ENCODE measurements around the gene DNMT3B.
"Not testable (repeated sequence)": the region's sequence is repeated elsewhere in the genome, so short reads cannot be mapped to it uniquely, and the experiment has no call there.

The DNMT3B gene

DNA sequence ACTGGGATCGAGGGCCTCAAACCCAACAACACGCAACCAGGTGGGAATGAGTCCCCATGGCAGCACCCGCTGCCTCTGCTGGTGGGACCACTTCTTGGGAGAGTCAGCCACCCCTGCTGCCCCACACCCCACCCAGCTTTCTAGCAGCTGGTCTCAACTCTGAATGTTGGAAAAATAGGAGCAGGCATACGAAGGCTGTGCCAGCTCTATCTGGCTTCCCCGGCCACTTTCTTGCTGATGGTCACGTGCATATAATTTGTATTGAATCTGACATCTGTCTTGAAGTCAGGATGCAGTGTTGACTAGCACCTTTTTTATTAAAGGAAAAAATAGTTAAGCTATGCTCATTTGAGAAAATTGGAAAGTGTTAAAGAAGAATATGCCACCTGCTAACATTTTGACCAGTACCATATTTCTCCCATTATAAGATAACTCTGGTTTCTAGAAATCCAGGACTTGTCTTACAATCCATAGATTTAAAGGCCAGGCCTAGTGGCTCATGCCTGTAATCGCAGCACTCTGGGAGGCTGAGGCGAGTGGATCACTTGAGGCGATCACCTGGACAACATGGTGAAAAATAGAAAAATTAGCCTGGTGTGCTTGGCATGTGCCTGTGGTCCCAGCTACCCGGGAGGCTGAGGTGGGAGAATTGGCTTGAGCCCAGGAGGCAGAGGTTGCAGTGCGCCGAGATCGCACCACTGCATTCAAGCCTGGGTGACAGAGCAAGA is 30.7 kb downstream of the DNMT3B start:
- Histone ChIP-seq H3K27me3 (ENCODE audit: control insufficient read depth, insufficient read depth, low read length) (no peaks in the 10 kb centered on the region), H3K4me1 (ENCODE audit: control insufficient read depth, insufficient read depth, low read length) (no peaks in the 10 kb centered on the region; the same call in 1 of the 2 replicates), H3K4me3 (ENCODE audit: low read length) (no peak overlapping the region), H3K36me3 (ENCODE audit: control insufficient read depth, insufficient read depth, low read length) (peaks cover 83% of the 10 kb centered on the region), H3K27ac (ENCODE audit: low read length) (no peak overlapping the region), H3K9me3 (ENCODE audit: control insufficient read depth, insufficient read depth, low read length) (no peaks in the 10 kb centered on the region)
- DNase-seq (ENCODE audit: low read depth, low spot score) = no peak
- no CpG with 5 or more reads among the region's 13 CpGs for WGBS (ENCODE audit: insufficient coverage, insufficient read length)

DNA sequence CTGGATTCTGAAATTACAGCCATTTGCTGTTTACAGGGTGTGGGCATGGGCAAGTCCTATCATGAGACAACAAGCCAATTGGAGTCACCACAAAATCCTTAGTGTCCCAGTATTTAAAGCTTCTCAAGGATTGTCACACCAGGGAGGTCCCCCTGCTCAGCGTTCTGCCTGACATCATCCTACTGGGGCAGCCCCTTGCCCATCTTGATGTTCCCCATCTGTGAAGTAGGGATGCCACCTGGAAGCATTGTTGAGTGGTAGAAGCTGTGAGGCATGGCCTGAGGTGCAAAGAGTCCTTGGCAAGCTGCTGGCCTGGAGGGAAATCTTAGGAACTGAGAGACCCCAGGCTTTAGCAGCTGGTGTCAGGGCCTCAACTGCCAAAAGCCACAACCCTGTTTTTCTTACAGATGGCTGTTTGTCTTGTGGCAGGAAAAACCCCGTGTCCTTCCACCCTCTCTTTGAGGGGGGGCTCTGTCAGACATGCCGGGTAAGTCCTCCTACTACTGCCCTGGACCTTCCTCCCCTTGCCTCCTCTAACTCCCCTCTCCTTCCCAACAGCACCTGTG is 34.3 kb downstream of the DNMT3B start:
- WGBS (ENCODE audit: insufficient coverage, insufficient read length) = no CpG with 5 or more reads among the region's 3 CpGs
- no peak overlapping the region for H3K4me3 ChIP-seq (ENCODE audit: low read length)
- H3K27ac ChIP-seq (ENCODE audit: low read length) = no peak overlapping the region

DNA sequence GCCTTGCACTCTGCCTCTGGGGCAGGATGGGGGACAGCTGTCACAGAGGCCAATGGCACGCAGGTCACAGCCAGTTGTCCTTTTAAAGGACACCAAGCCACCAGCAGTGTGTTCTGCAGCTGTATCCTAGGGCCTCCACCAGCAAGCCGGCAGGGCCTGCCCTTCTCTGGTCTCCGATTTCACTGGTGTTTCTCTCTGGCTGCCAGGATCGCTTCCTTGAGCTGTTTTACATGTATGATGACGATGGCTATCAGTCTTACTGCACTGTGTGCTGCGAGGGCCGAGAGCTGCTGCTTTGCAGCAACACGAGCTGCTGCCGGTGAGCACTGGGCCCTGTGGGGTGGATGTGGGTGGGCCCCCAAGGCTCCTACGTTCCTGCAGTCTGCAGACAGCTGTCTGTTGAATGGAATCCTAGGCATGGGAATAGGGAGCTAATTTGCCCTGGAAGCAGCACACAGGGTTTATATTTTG is 34.8 kb downstream of the DNMT3B start:
- WGBS (ENCODE audit: insufficient coverage, insufficient read length) = no CpG with 5 or more reads among the region's 10 CpGs
- DNase-seq (ENCODE audit: low read depth, low spot score) = no peak
- peaks cover 89% of the 10 kb centered on the region for H3K36me3 ChIP-seq (ENCODE audit: control insufficient read depth, insufficient read depth, low read length)
- H3K4me3 ChIP-seq (ENCODE audit: low read length) = no peak overlapping the region
- H3K9me3 ChIP-seq (ENCODE audit: control insufficient read depth, insufficient read depth, low read length) = no peaks in the 10 kb centered on the region
- peaks cover 1% of the 10 kb centered on the region; the same call in 1 of the 2 replicates for H3K4me1 ChIP-seq (ENCODE audit: control insufficient read depth, insufficient read depth, low read length)
- H3K27ac ChIP-seq (ENCODE audit: low read length) = no peak overlapping the region
- no peaks in the 10 kb centered on the region for H3K27me3 ChIP-seq (ENCODE audit: control insufficient read depth, insufficient read depth, low read length)

More for the DNA sequence above, 34.3 kb downstream of the DNMT3B start:
- no peaks in the 10 kb centered on the region for H3K27me3 ChIP-seq (ENCODE audit: control insufficient read depth, insufficient read depth, low read length)
- H3K4me1 ChIP-seq (ENCODE audit: control insufficient read depth, insufficient read depth, low read length) = peaks cover 1% of the 10 kb centered on the region; the same call in 1 of the 2 replicates
- H3K36me3 ChIP-seq (ENCODE audit: control insufficient read depth, insufficient read depth, low read length) = peaks cover 89% of the 10 kb centered on the region
- DNase-seq (ENCODE audit: low read depth, low spot score) = no peak
- no peaks in the 10 kb centered on the region for H3K9me3 ChIP-seq (ENCODE audit: control insufficient read depth, insufficient read depth, low read length)

DNA sequence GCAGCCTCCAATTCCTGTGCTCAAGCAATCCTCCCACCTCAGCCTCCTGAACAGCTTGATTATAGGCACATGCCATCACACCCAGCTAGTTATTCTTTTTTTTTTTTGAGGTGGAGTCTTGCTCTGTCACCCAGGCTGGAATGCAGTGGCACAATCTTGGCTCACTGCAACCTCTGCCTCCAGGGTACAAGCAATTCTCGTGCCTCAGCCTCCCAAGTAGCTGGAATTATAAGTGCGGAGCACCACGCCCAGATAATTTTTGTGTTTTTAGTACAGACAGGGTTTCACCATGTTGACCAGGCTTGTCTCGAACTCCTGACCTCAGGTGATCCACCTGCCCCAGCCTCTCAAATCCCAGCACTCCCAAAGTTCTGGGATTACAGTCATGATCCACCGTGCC is 35.4 kb downstream of the DNMT3B start:
- WGBS (ENCODE audit: insufficient coverage, insufficient read length) = no CpG with 5 or more reads among the region's 5 CpGs
- peaks cover 90% of the 10 kb centered on the region for H3K36me3 ChIP-seq (ENCODE audit: control insufficient read depth, insufficient read depth, low read length)
- not testable (repeated sequence) for H3K27ac ChIP-seq (ENCODE audit: low read length); H3K27me3 ChIP-seq (ENCODE audit: control insufficient read depth, insufficient read depth, low read length); H3K9me3 ChIP-seq (ENCODE audit: control insufficient read depth, insufficient read depth, low read length); H3K4me3 ChIP-seq (ENCODE audit: low read length); DNase-seq (ENCODE audit: low read depth, low spot score); H3K4me1 ChIP-seq (ENCODE audit: control insufficient read depth, insufficient read depth, low read length)

DNA sequence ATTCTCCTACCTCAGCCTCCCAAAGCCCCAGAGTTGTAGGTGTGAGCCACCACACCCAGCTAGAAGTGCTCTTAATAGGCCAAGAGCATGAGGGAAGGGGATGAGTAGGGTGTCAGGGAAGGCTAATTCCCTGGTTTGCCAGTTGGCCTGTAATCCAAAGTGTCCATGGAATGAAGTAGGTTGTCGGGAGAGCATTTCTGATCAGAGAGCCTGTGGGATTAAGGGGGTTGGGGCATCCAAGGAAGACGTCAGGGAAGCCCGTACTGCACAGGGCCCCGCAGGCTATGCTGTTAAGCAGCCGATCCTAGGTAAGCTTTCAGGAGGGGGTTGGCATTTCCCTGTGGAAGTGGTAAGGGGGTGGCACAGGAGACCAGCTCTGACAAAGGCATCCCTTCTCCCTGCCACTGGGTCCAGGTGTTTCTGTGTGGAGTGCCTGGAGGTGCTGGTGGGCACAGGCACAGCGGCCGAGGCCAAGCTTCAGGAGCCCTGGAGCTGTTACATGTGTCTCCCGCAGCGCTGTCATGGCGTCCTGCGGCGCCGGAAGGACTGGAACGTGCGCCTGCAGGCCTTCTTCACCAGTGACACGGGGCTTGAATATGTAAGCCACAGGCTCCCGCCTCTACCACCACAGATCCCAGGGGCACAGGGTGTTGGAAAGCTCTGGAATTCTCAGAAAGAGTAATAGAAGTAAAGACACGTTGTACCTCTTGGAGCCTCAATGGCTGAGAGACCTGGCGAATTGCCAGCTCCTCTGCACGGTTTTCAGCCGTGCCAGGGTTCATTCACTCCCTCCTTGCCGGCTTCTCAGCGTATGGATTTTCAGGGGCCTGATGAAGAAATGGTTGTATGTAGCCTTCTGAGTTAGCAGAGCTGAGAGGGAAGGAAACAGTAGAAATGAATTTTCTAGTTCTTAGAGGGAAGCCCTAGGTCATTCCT is 36.1 kb downstream of the DNMT3B start:
- H3K27ac ChIP-seq (ENCODE audit: low read length) = no peak overlapping the region
- no peaks in the 10 kb centered on the region for H3K9me3 ChIP-seq (ENCODE audit: control insufficient read depth, insufficient read depth, low read length)
- WGBS (ENCODE audit: insufficient coverage, insufficient read length) = no CpG with 5 or more reads among the region's 23 CpGs
- H3K27me3 ChIP-seq (ENCODE audit: control insufficient read depth, insufficient read depth, low read length) = no peaks in the 10 kb centered on the region
- H3K36me3 ChIP-seq (ENCODE audit: control insufficient read depth, insufficient read depth, low read length) = peaks cover 91% of the 10 kb centered on the region
- peaks cover 3% of the 10 kb centered on the region; the same call in 1 of the 2 replicates for H3K4me1 ChIP-seq (ENCODE audit: control insufficient read depth, insufficient read depth, low read length)
- DNase-seq (ENCODE audit: low read depth, low spot score) = no peak
- no peak overlapping the region for H3K4me3 ChIP-seq (ENCODE audit: low read length)

DNA sequence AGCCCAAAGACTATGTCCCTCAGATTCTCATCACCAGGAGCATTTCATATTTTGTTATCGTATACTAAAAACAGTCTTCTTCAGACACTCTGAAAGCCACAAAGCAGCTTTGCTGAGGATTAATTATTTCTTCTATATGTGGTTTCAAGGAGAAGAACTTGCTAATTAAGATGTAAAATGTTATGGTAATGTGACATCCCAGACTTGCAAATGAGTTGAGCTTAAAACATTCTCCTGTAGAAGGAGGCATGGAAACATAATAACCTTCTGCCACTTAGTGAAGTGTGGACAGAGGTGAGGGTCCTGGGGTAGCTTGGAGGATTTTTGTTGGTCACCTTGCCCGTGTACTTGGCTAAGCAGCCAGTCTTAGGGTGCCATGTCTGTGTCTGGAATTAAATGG is 40.9 kb downstream of the DNMT3B start:
- no CpG with 5 or more reads among the region's 2 CpGs for WGBS (ENCODE audit: insufficient coverage, insufficient read length)
- Histone ChIP-seq H3K36me3 (ENCODE audit: control insufficient read depth, insufficient read depth, low read length) (peaks cover 90% of the 10 kb centered on the region), H3K4me1 (ENCODE audit: control insufficient read depth, insufficient read depth, low read length) (peaks cover 9% of the 10 kb centered on the region; the same call in 1 of the 2 replicates), H3K4me3 (ENCODE audit: low read length) (no peak overlapping the region), H3K9me3 (ENCODE audit: control insufficient read depth, insufficient read depth, low read length) (no peaks in the 10 kb centered on the region), H3K27ac (ENCODE audit: low read length) (no peak overlapping the region), H3K27me3 (ENCODE audit: control insufficient read depth, insufficient read depth, low read length) (no peaks in the 10 kb centered on the region)
- no peak for DNase-seq (ENCODE audit: low read depth, low spot score)

DNA sequence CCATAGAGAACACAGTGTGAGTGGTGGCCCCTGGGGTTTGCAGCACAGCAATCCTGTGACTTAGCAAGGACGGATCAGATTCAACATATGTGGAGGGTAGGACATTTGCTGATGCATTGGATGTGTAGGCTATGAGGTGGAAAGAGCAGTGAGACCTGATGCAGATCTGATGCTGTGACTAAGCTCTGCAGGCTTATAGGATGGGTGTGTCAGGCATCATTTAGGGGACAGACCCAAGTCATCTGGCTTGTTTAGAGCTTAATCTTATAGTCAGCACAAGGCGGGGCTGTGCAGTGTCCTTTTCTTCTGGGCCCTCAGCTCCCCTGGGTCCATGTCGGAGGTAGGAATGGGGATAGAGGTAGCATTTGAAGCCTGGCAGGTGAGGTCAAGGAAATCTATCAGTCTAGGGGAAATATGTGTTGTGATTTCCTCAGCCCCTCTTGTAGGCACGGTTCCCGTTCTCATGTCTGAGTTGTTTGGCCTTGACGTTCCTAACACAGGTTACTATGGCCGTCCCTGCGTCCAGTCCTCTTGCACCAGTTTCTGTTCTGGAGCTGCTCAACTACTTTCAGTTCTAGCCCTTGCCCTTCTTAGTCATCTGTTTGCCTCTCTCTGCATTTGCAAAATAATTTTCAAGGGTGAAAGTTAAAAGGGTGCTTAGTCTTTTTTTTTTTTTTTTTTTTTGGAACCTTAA is 42.0 kb downstream of the DNMT3B start:
- H3K36me3 ChIP-seq (ENCODE audit: control insufficient read depth, insufficient read depth, low read length) = peaks cover 87% of the 10 kb centered on the region

DNA sequence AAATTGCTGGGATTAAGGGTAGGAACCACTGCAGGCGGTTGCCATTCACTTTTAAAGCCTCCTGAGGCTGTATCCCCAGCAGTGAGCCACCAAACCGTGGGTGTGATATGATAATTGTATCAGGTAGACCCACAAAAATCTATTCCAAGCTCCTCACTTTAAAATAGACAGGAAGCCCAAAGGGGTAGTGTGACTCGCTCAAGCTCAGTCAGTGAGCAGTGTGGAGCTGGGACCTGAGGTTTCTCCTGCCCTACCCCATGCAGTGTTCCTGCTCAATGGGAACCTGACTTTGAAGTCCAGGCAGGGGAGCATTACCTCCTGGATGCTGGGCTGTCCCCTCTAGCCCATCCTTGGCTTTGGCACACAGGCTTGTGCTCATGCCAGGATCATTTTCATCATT is 42.6 kb downstream of the DNMT3B start:
- Histone ChIP-seq H3K27me3 (ENCODE audit: control insufficient read depth, insufficient read depth, low read length) (no peaks in the 10 kb centered on the region), H3K27ac (ENCODE audit: low read length) (no peak overlapping the region), H3K4me3 (ENCODE audit: low read length) (no peak overlapping the region), H3K4me1 (ENCODE audit: control insufficient read depth, insufficient read depth, low read length) (peaks cover 9% of the 10 kb centered on the region; the same call in 1 of the 2 replicates), H3K9me3 (ENCODE audit: control insufficient read depth, insufficient read depth, low read length) (no peaks in the 10 kb centered on the region), H3K36me3 (ENCODE audit: control insufficient read depth, insufficient read depth, low read length) (peaks cover 87% of the 10 kb centered on the region)
- no CpG with 5 or more reads among the region's 3 CpGs for WGBS (ENCODE audit: insufficient coverage, insufficient read length)
- no peak for DNase-seq (ENCODE audit: low read depth, low spot score)

More for the DNA sequence above, 42.0 kb downstream of the DNMT3B start:
- Histone ChIP-seq H3K4me1 (ENCODE audit: control insufficient read depth, insufficient read depth, low read length) (peaks cover 9% of the 10 kb centered on the region; the same call in 1 of the 2 replicates), H3K9me3 (ENCODE audit: control insufficient read depth, insufficient read depth, low read length) (no peaks in the 10 kb centered on the region), H3K27ac (ENCODE audit: low read length) (no peak overlapping the region), H3K27me3 (ENCODE audit: control insufficient read depth, insufficient read depth, low read length) (no peaks in the 10 kb centered on the region), H3K4me3 (ENCODE audit: low read length) (no peak overlapping the region)
- DNase-seq (ENCODE audit: low read depth, low spot score) = no peak
- no CpG with 5 or more reads among the region's 8 CpGs for WGBS (ENCODE audit: insufficient coverage, insufficient read length)

DNA sequence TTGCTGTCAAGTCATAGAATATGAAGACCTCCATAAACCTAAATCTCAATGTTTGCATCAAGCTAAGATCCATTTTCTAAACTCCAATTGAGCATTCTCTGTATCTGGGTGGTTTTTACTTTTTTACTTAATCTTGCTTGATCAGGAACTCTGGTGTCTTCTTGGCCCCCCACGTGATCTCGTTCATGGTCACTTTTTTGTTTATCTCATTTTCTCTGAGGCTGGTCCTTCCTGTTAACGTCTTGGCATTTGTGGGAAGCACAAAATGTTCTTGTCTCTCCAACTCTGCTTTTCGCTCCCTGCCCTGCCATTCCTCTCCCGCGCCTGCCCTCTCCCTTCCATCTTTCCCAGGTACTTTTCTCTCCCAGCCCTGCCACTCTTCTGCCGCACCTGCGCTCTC is 43.5 kb downstream of the DNMT3B start:
- Histone ChIP-seq H3K36me3 (ENCODE audit: control insufficient read depth, insufficient read depth, low read length) (peaks cover 88% of the 10 kb centered on the region), H3K27ac (ENCODE audit: low read length) (no peak overlapping the region), H3K9me3 (ENCODE audit: control insufficient read depth, insufficient read depth, low read length) (no peaks in the 10 kb centered on the region), H3K27me3 (ENCODE audit: control insufficient read depth, insufficient read depth, low read length) (no peaks in the 10 kb centered on the region), H3K4me3 (ENCODE audit: low read length) (no peak overlapping the region), H3K4me1 (ENCODE audit: control insufficient read depth, insufficient read depth, low read length) (peaks cover 8% of the 10 kb centered on the region; the same call in 1 of the 2 replicates)
- no peak for DNase-seq (ENCODE audit: low read depth, low spot score)
- WGBS (ENCODE audit: insufficient coverage, insufficient read length) = no CpG with 5 or more reads among the region's 8 CpGs

DNA sequence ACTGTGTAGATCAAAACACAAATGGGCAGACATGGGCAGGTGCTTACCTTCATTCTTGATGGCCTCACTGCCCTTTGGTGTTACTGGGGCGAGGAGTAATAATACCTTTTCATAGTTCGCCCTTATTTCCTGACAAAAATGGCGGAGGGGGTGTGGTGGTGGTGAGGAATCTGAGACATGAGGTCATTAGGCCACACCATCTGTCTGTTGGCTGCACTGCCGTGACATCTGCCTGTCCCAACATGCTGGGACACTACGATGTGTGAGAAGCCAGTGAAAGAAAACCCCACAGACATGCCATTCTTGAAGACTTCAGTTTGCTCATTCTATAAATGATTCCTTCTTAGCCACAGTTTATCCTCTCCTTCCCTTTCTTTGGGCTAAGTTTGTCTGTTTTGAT is 44.2 kb downstream of the DNMT3B start:
- peaks cover 8% of the 10 kb centered on the region; the same call in 1 of the 2 replicates for H3K4me1 ChIP-seq (ENCODE audit: control insufficient read depth, insufficient read depth, low read length)
- H3K27ac ChIP-seq (ENCODE audit: low read length) = no peak overlapping the region
- peaks cover 82% of the 10 kb centered on the region for H3K36me3 ChIP-seq (ENCODE audit: control insufficient read depth, insufficient read depth, low read length)
- H3K9me3 ChIP-seq (ENCODE audit: control insufficient read depth, insufficient read depth, low read length) = no peaks in the 10 kb centered on the region
- H3K27me3 ChIP-seq (ENCODE audit: control insufficient read depth, insufficient read depth, low read length) = no peaks in the 10 kb centered on the region
- no CpG with 5 or more reads among the region's 5 CpGs for WGBS (ENCODE audit: insufficient coverage, insufficient read length)
- H3K4me3 ChIP-seq (ENCODE audit: low read length) = no peak overlapping the region
- no peak for DNase-seq (ENCODE audit: low read depth, low spot score)
